ENCODE data around the gene KCTD15. TPM values are rescaled to one million over a fixed set of nuclear protein-coding genes. Genes with fewer than 3 reads are reported as not detected.

Gene KCTD15
- total and polyA plus RNA-seq, 3 experiments from 2014 or later, result 0.28 to 4.1 (median 3.6) TPM

- H3K36me3 ChIP-seq (ENCODE audit: insufficient read depth, low read length), result no peaks in the 10 kb centered on the region
- peaks cover 6 to 14% (median 12%) of the 10 kb centered on the region in 3 donors for H3K4me1 Mint-ChIP-seq
- H3K4me3 Mint-ChIP-seq, result no peak overlapping the region
- peaks cover 5% of the 10 kb centered on the region for H3K27me3 ChIP-seq (ENCODE audit: insufficient read depth, low read length, poor library complexity, severe bottlenecking)
- H3K27ac ChIP-seq (ENCODE audit: low read depth, low read length), result no peak overlapping the region
- peaks cover 5% of the 10 kb centered on the region for H3K4me1 ChIP-seq (ENCODE audit: insufficient read depth, low read length)
- peaks cover 0 to 3% (median 0%) of the 10 kb centered on the region in 5 donors for H3K9me3 Mint-ChIP-seq
- no peaks in the 10 kb centered on the region for H3K9me3 ChIP-seq (ENCODE audit: low read length)
- H3K36me3 Mint-ChIP-seq, result no peaks in the 10 kb centered on the region
- H3K4me3 ChIP-seq (ENCODE audit: low read length), result no peak overlapping the region
- CTCF ChIA-PET, result no interaction called here
- POLR2A ChIA-PET, result no interaction called here
- DNase-seq, result no peak
- no peak overlapping the region for H3K27ac Mint-ChIP-seq
- H3K27me3 Mint-ChIP-seq, result peaks cover 17 to 38% of the 10 kb centered on the region in 2 donors
These were observed 16.8 kb upstream of the KCTD15 start for GRCh38 chr19:33779849-33780248.

- H3K27ac Mint-ChIP-seq, result no peak overlapping the region
- H3K4me3 Mint-ChIP-seq, result no peak overlapping the region
- POLR2A ChIA-PET, result no interaction called here
- H3K4me1 Mint-ChIP-seq, result peaks cover 8 to 18% (median 16%) of the 10 kb centered on the region in 3 donors
- DNase-seq, result no peak
- peaks cover 5% of the 10 kb centered on the region for H3K27me3 ChIP-seq (ENCODE audit: insufficient read depth, low read length, poor library complexity, severe bottlenecking)
- H3K4me3 ChIP-seq (ENCODE audit: low read length), result no peak overlapping the region
- no peak overlapping the region for H3K27ac ChIP-seq (ENCODE audit: low read depth, low read length)
- H3K9me3 ChIP-seq (ENCODE audit: low read length), result no peaks in the 10 kb centered on the region
- CTCF ChIA-PET, result no interaction called here
- H3K9me3 Mint-ChIP-seq, result peaks cover 0 to 3% (median 0%) of the 10 kb centered on the region in 5 donors
- H3K27me3 Mint-ChIP-seq, result peaks cover 19 to 34% of the 10 kb centered on the region in 2 donors
- H3K36me3 Mint-ChIP-seq, result no peaks in the 10 kb centered on the region
- peaks cover 5% of the 10 kb centered on the region for H3K4me1 ChIP-seq (ENCODE audit: insufficient read depth, low read length)
- H3K36me3 ChIP-seq (ENCODE audit: insufficient read depth, low read length), result no peaks in the 10 kb centered on the region
These were observed 16.4 kb upstream of the KCTD15 start for GRCh38 chr19:33780251-33780650.

GRCh38 chr19:33780746-33781145 lies 15.9 kb upstream of the KCTD15 start:
- Histone ChIP-seq H3K4me1 (ENCODE audit: insufficient read depth, low read length) (peaks cover 5% of the 10 kb centered on the region), H3K9me3 (ENCODE audit: low read length) (no peaks in the 10 kb centered on the region), H3K4me3 (ENCODE audit: low read length) (no peak overlapping the region), H3K36me3 (ENCODE audit: insufficient read depth, low read length) (no peaks in the 10 kb centered on the region), H3K27me3 (ENCODE audit: insufficient read depth, low read length, poor library complexity, severe bottlenecking) (peaks cover 5% of the 10 kb centered on the region), H3K27ac (ENCODE audit: low read depth, low read length) (no peak overlapping the region)
- no peak for DNase-seq
- Mint-ChIP-seq H3K9me3 (peaks cover 0 to 2% (median 0%) of the 10 kb centered on the region in 5 donors), H3K4me3 (peak overlapping the region in 1 of 7 donors; percentile 15), H3K36me3 (no peaks in the 10 kb centered on the region), H3K27ac (no peak overlapping the region), H3K27me3 (peaks cover 20 to 29% of the 10 kb centered on the region in 2 donors), H3K4me1 (peaks cover 12 to 23% (median 21%) of the 10 kb centered on the region in 3 donors)
- ChIA-PET POLR2A (interaction anchor here (0.6 kb wide), 1 partner anchor 320 kb away, joined by 9 read pairs; no protein-coding TSS in a partner anchor), CTCF (no interaction called here)

- H3K27me3 ChIP-seq (ENCODE audit: insufficient read depth, low read length, poor library complexity, severe bottlenecking), result peaks cover 5% of the 10 kb centered on the region
- Mint-ChIP-seq H3K27me3 (peaks cover 20 to 26% of the 10 kb centered on the region in 2 donors), H3K4me1 (peaks cover 15 to 27% (median 24%) of the 10 kb centered on the region in 3 donors), H3K36me3 (no peaks in the 10 kb centered on the region), H3K27ac (no peak overlapping the region), H3K4me3 (no peak overlapping the region), H3K9me3 (peaks cover 0 to 2% (median 0%) of the 10 kb centered on the region in 5 donors)
- no peak for DNase-seq
- no peaks in the 10 kb centered on the region for H3K36me3 ChIP-seq (ENCODE audit: insufficient read depth, low read length)
- no peak overlapping the region for H3K4me3 ChIP-seq (ENCODE audit: low read length)
- CTCF ChIA-PET, result no interaction called here
- H3K9me3 ChIP-seq (ENCODE audit: low read length), result no peaks in the 10 kb centered on the region
- H3K4me1 ChIP-seq (ENCODE audit: insufficient read depth, low read length), result peaks cover 5% of the 10 kb centered on the region
- no peak overlapping the region for H3K27ac ChIP-seq (ENCODE audit: low read depth, low read length)
- POLR2A ChIA-PET, result interaction anchor here (0.6 kb wide), 1 partner anchor 320 kb away, joined by 9 read pairs; no protein-coding TSS in a partner anchor
These were observed 15.2 kb upstream of the KCTD15 start for GRCh38 chr19:33781415-33781935.

GRCh38 chr19:33781996-33782395 lies 14.7 kb upstream of the KCTD15 start:
- DNase-seq, result no peak
- Histone ChIP-seq H3K36me3 (ENCODE audit: insufficient read depth, low read length) (no peaks in the 10 kb centered on the region), H3K27me3 (ENCODE audit: insufficient read depth, low read length, poor library complexity, severe bottlenecking) (peaks cover 5% of the 10 kb centered on the region), H3K9me3 (ENCODE audit: low read length) (no peaks in the 10 kb centered on the region), H3K4me3 (ENCODE audit: low read length) (no peak overlapping the region), H3K4me1 (ENCODE audit: insufficient read depth, low read length) (peaks cover 5% of the 10 kb centered on the region), H3K27ac (ENCODE audit: low read depth, low read length) (no peak overlapping the region)
- peaks cover 15 to 27% (median 24%) of the 10 kb centered on the region in 3 donors for H3K4me1 Mint-ChIP-seq
- peaks cover 22 to 26% of the 10 kb centered on the region in 2 donors for H3K27me3 Mint-ChIP-seq
- no peaks in the 10 kb centered on the region for H3K36me3 Mint-ChIP-seq
- peaks cover 0 to 2% (median 0%) of the 10 kb centered on the region in 5 donors for H3K9me3 Mint-ChIP-seq
- H3K4me3 Mint-ChIP-seq, result peak overlapping the region in 1 of 7 donors; percentile 20
- ChIA-PET CTCF (no interaction called here), POLR2A (no interaction called here)
- no peak overlapping the region for H3K27ac Mint-ChIP-seq

- Histone ChIP-seq H3K9me3 (ENCODE audit: low read length) (no peaks in the 10 kb centered on the region), H3K27me3 (ENCODE audit: insufficient read depth, low read length, poor library complexity, severe bottlenecking) (no peaks in the 10 kb centered on the region), H3K4me1 (ENCODE audit: insufficient read depth, low read length) (no peaks in the 10 kb centered on the region), H3K36me3 (ENCODE audit: insufficient read depth, low read length) (no peaks in the 10 kb centered on the region), H3K27ac (ENCODE audit: low read depth, low read length) (no peak overlapping the region), H3K4me3 (ENCODE audit: low read length) (no peak overlapping the region)
- H3K4me3 Mint-ChIP-seq, result no peak overlapping the region
- DNase-seq, result no peak
- ChIA-PET CTCF (interaction anchor here (1.1 kb wide), 1 partner anchor 11 kb away, joined by 3 read pairs; no protein-coding TSS in a partner anchor), POLR2A (no interaction called here)
- H3K4me1 Mint-ChIP-seq, result peaks cover 10 to 16% (median 12%) of the 10 kb centered on the region in 3 donors
- H3K27ac Mint-ChIP-seq, result no peak overlapping the region
- H3K36me3 Mint-ChIP-seq, result no peaks in the 10 kb centered on the region
- peaks cover 21 to 30% of the 10 kb centered on the region in 2 donors for H3K27me3 Mint-ChIP-seq
- H3K9me3 Mint-ChIP-seq, result no peaks in the 10 kb centered on the region
These were observed 12.2 kb upstream of the KCTD15 start for GRCh38 chr19:33784432-33784831.

- Mint-ChIP-seq H3K4me1 (peaks cover 10 to 16% (median 12%) of the 10 kb centered on the region in 3 donors), H3K9me3 (no peaks in the 10 kb centered on the region), H3K27me3 (peaks cover 14 to 25% of the 10 kb centered on the region in 2 donors), H3K36me3 (no peaks in the 10 kb centered on the region), H3K4me3 (peak overlapping the region in 1 of 7 donors; percentile 27), H3K27ac (peak overlapping the region in 1 of 8 donors; percentile 21)
- no peaks in the 10 kb centered on the region for H3K4me1 ChIP-seq (ENCODE audit: insufficient read depth, low read length)
- DNase-seq, result no peak
- CTCF ChIA-PET, result interaction anchor here (0.6 to 2.6 kb wide), 2 partner anchors 8 to 34 kb away, joined by 3 to 12 read pairs; no protein-coding TSS in a partner anchor
- no peak overlapping the region for H3K4me3 ChIP-seq (ENCODE audit: low read length)
- no peaks in the 10 kb centered on the region for H3K27me3 ChIP-seq (ENCODE audit: insufficient read depth, low read length, poor library complexity, severe bottlenecking)
- H3K36me3 ChIP-seq (ENCODE audit: insufficient read depth, low read length), result no peaks in the 10 kb centered on the region
- H3K27ac ChIP-seq (ENCODE audit: low read depth, low read length), result no peak overlapping the region
- POLR2A ChIA-PET, result no interaction called here
- no peaks in the 10 kb centered on the region for H3K9me3 ChIP-seq (ENCODE audit: low read length)
These were observed 10.9 kb upstream of the KCTD15 start for GRCh38 chr19:33785795-33786194.

- POLR2A ChIA-PET, result no interaction called here
- Mint-ChIP-seq H3K9me3 (no peaks in the 10 kb centered on the region), H3K27me3 (peaks cover 21 to 43% of the 10 kb centered on the region in 2 donors), H3K4me3 (no peak overlapping the region), H3K36me3 (no peaks in the 10 kb centered on the region), H3K4me1 (peaks cover 10 to 16% (median 12%) of the 10 kb centered on the region in 3 donors), H3K27ac (no peak overlapping the region)
- no peaks in the 10 kb centered on the region for H3K9me3 ChIP-seq (ENCODE audit: low read length)
- DNase-seq, result no peak
- H3K4me3 ChIP-seq (ENCODE audit: low read length), result no peak overlapping the region
- H3K36me3 ChIP-seq (ENCODE audit: insufficient read depth, low read length), result no peaks in the 10 kb centered on the region
- peaks cover 4% of the 10 kb centered on the region for H3K27me3 ChIP-seq (ENCODE audit: insufficient read depth, low read length, poor library complexity, severe bottlenecking)
- CTCF ChIA-PET, result interaction anchor here (2.6 kb wide), 1 partner anchor 11 kb away, joined by 12 read pairs; no protein-coding TSS in a partner anchor
- H3K4me1 ChIP-seq (ENCODE audit: insufficient read depth, low read length), result no peaks in the 10 kb centered on the region
- no peak overlapping the region for H3K27ac ChIP-seq (ENCODE audit: low read depth, low read length)
These were observed 8.0 kb upstream of the KCTD15 start for GRCh38 chr19:33788676-33789075.
